H1 (cell line): ENCODE data around the gene PPP1R2. TPM values are rescaled to one million over a fixed set of nuclear protein-coding genes. Genes with fewer than 3 reads are reported as not detected.

Experiments
- BRCA1 ChIP-seq: IDR thresholded peaks from 2 replicates; pipeline ENCODE4 v1.6.1; 2012; ENCODE audit warnings: low read depth, low read length, improper control_type of control experiment
- CHD7 ChIP-seq: fragments of 300-600 bp; sonication (generic); IDR thresholded peaks from 2 replicates; pipeline ENCODE4 v1.7.1; 2012; ENCODE audit warnings: low read length, moderate library complexity, mild to moderate bottlenecking, inconsistent platforms; ENCODE audit not compliant: insufficient replicate concordance
- PHF8 ChIP-seq: fragments of 200-600 bp; sonication (generic); conservative IDR thresholded peaks from 2 replicates; pipeline ENCODE4 v1.7.1; 2012; ENCODE audit warnings: low read depth, mild to moderate bottlenecking, inconsistent platforms, low read length, moderate library complexity
- polyA plus RNA-seq, 7 experiments: library from polyadenylated mRNA; depleted of rRNA in 3 of 7; stranded (reverse) in 5 of 7; unstranded in 2 of 7; fragments of >200 nt in 5 of 7; fragments of 200-250 nt in 2 of 7; gene quantifications; 1 replicate in 5 of 7; 2 replicates in 1 of 7; 4 replicates in 1 of 7; pipeline versions ENCODE4 v1.2.1 to v1.2.3, GENCODE V29; 2011 to 2013; ENCODE audit warnings: missing spikeins in 2 of 7, mixed read lengths in 2 of 7
- total RNA-seq: library from RNA; stranded (reverse); fragmentation: NEBNext Ultra II Directional; extraction: Animal tissue kit (Norgen Biotek cat#: 25700); gene quantifications from 2 replicates; pipeline ENCODE4 v1.2.1, GENCODE V29; 2021

The PPP1R2 gene
- total and polyA plus RNA-seq, 2 of the 8 experiments (the other 6 are each of a cell fraction or from before 2014, with no cell fraction given) = 14.0 to 26.5 TPM

- no peak for TF ChIP-seq CHD7
- TF ChIP-seq BRCA1 = no peak
- no peak for TF ChIP-seq PHF8
Measured at GRCh38 chr3:195591852-195592251, 48.7 kb upstream of the PPP1R2 start (continued).
